GM18502 (cell line): ENCODE measurements around the gene TSPAN4.

Experiments
- ATAC-seq: cut with Tn5 transposase; IDR thresholded peaks from one replicate; pipeline ENCODE4 v1.9.1; 2021; ENCODE audit warnings: mild to moderate bottlenecking; ENCODE audit not compliant: unreplicated experiment, poor library complexity

TSPAN4 gene

GRCh38 chr11:877565-877964 lies 34.9 kb downstream of the TSPAN4 start:
- ATAC-seq: no peak

- ATAC-seq: no peak
These were observed 37.8 kb downstream of the TSPAN4 start for GRCh38 chr11:880447-880846.

- ATAC-seq: no peak
These were observed 39.9 kb downstream of the TSPAN4 start for GRCh38 chr11:882596-882995.

GRCh38 chr11:883527-883926 lies 40.9 kb downstream of the TSPAN4 start:
- ATAC-seq: no peak

GRCh38 chr11:884578-885070 lies 42.0 kb downstream of the TSPAN4 start:
- no peak for ATAC-seq

- ATAC-seq: no peak
These were observed 43.9 kb downstream of the TSPAN4 start for GRCh38 chr11:886568-886967.

GRCh38 chr11:887589-887988 lies 44.9 kb downstream of the TSPAN4 start:
- ATAC-seq: no peak

GRCh38 chr11:888310-889212 lies 45.9 kb downstream of the TSPAN4 start:
- no peak for ATAC-seq

GRCh38 chr11:889257-889656 lies 46.6 kb downstream of the TSPAN4 start:
- ATAC-seq: no peak

GRCh38 chr11:889687-890475 lies 47.2 kb downstream of the TSPAN4 start:
- ATAC-seq: no peak

- ATAC-seq: no peak
These were observed 48.3 kb downstream of the TSPAN4 start for GRCh38 chr11:890794-891540.

GRCh38 chr11:893008-893654 lies 50.5 kb downstream of the TSPAN4 start:
- no peak for ATAC-seq

- no peak for ATAC-seq
These were observed 52.0 kb downstream of the TSPAN4 start for GRCh38 chr11:894575-895201.

- no peak for ATAC-seq
These were observed 52.9 kb downstream of the TSPAN4 start for GRCh38 chr11:895331-896110.

- no peak for ATAC-seq
These were observed 54.8 kb downstream of the TSPAN4 start for GRCh38 chr11:897253-898142.

GRCh38 chr11:898143-898511 lies 55.5 kb downstream of the TSPAN4 start:
- no peak for ATAC-seq

GRCh38 chr11:898540-899190 lies 56.0 kb downstream of the TSPAN4 start:
- ATAC-seq: no peak
